ENCODE results near the gene TBC1D16. TPM values are rescaled to one million over a fixed set of nuclear protein-coding genes. Genes with fewer than 3 reads are reported as not detected.

The TBC1D16 gene
- total RNA-seq, 1 experiment from 2014 or later: 85.8 TPM

- WGBS (ENCODE audit: extremely low coverage, insufficient read length, low lambda C conversion rate): no CpG with 5 or more reads among the region's 25 CpGs
- Histone ChIP-seq H3K27ac (ENCODE audit: insufficient read length, low read depth, low read length) (no peak overlapping the region), H4K91ac (ENCODE audit: insufficient read length, low read depth, low read length) (no peak overlapping the region), H3K27me3 (ENCODE audit: insufficient read depth, low read length) (no peaks in the 10 kb centered on the region), H4K5ac (ENCODE audit: insufficient read length, low read depth, low read length) (no peak overlapping the region), H2BK20ac (ENCODE audit: low read depth, low read length, poor library complexity, severe bottlenecking) (no peak overlapping the region), H3K79me2 (ENCODE audit: insufficient read depth, low read length) (no peaks in the 10 kb centered on the region), H3K9me3 (ENCODE audit: control insufficient read depth, low read depth, low read length) (no peaks in the 10 kb centered on the region), H3K23me2 (ENCODE audit: insufficient read length, low read depth, low read length, poor library complexity, severe bottlenecking) (peaks cover 13% of the 10 kb centered on the region), H3K14ac (ENCODE audit: insufficient read depth, low read length) (no peak overlapping the region), H3K4me1 (ENCODE audit: insufficient read depth, low read length) (no peaks in the 10 kb centered on the region), H2AFZ (ENCODE audit: low read length) (no peak overlapping the region), H2BK12ac (ENCODE audit: insufficient read length, low read depth, low read length) (no peak overlapping the region), H2AK5ac (ENCODE audit: insufficient read length, low read length) (no peak overlapping the region), H3K18ac (ENCODE audit: insufficient read length, low read depth, low read length) (no peak overlapping the region), H3K56ac (ENCODE audit: insufficient read length, low read depth, low read length) (no peak overlapping the region), H2BK120ac (ENCODE audit: low read depth, low read length, poor library complexity, severe bottlenecking) (no peak overlapping the region), H4K20me1 (ENCODE audit: control insufficient read depth, insufficient read depth, insufficient read length) (no peaks in the 10 kb centered on the region), H2BK15ac (ENCODE audit: low read depth, low read length) (no peak overlapping the region), H3K23ac (ENCODE audit: insufficient read length, low read depth, low read length) (no peak overlapping the region), H3K79me1 (ENCODE audit: insufficient read depth, low read depth, low read length, poor library complexity, severe bottlenecking) (no peaks in the 10 kb centered on the region), H3K4ac (ENCODE audit: low read depth, low read length) (no peak overlapping the region), H4K8ac (replicated peaks; ENCODE audit: insufficient read length, low read depth, low read length) (no peak overlapping the region), H3K9ac (ENCODE audit: extremely low read depth, insufficient read length, low read length) (no peak overlapping the region), H3K4me2 (ENCODE audit: insufficient read depth, insufficient read length, low read length) (no peak overlapping the region), H2BK5ac (ENCODE audit: insufficient read length, low read length) (no peak overlapping the region), H3T11ph (ENCODE audit: low read length) (no peak overlapping the region)
- Mint-ChIP-seq H3K4me3 (no peak overlapping the region), H3K4me1 (peaks cover 33 to 49% of the 10 kb centered on the region in 2 experiments), H3K36me3 (ENCODE audit: insufficient read depth in 1 of 3, low read depth in 3 of 3) (peaks cover 30 to 50% (median 46%) of the 10 kb centered on the region in 3 experiments), H3K9me3 (no peaks in the 10 kb centered on the region), H3K27me3 (ENCODE audit: low read depth) (no peaks in the 10 kb centered on the region; the same call in 1 of the 2 replicates), H3K27ac (peak overlapping the region in 2 of 3 experiments; percentile 52 to 54; a peak in 2 of 7 replicates)
- TF ChIP-seq, protein P1, sequence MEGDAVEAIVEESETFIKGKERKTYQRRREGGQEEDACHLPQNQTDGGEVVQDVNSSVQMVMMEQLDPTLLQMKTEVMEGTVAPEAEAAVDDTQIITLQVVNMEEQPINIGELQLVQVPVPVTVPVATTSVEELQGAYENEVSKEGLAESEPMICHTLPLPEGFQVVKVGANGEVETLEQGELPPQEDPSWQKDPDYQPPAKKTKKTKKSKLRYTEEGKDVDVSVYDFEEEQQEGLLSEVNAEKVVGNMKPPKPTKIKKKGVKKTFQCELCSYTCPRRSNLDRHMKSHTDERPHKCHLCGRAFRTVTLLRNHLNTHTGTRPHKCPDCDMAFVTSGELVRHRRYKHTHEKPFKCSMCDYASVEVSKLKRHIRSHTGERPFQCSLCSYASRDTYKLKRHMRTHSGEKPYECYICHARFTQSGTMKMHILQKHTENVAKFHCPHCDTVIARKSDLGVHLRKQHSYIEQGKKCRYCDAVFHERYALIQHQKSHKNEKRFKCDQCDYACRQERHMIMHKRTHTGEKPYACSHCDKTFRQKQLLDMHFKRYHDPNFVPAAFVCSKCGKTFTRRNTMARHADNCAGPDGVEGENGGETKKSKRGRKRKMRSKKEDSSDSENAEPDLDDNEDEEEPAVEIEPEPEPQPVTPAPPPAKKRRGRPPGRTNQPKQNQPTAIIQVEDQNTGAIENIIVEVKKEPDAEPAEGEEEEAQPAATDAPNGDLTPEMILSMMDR (conservative IDR thresholded peaks at IDR 0.05): no peak
- DNase-seq: peak; percentile 29
Measured at GRCh38 chr17:79946352-79947231, 89.1 kb downstream of the TBC1D16 start.
